OCI-LY1 (cell line): ENCODE measurements around the gene TRPM1.

Source experiments
- CTCF ChIP-seq: fragments of 200-600 bp; sonication (generic), shearing (Covaris generic); IDR thresholded peaks from 2 replicates; pipeline ENCODE4 v1.5.1; 2017; ENCODE audit warnings: mild to moderate bottlenecking, antibody characterized with exemption, low read length, moderate library complexity, mixed read lengths
- EZH2 ChIP-seq: fragments of 200-600 bp; sonication (generic), shearing (Covaris generic); IDR thresholded peaks from 2 replicates; pipeline ENCODE4 v1.8.0; 2017; ENCODE audit warnings: borderline replicate concordance, mixed run types, mild to moderate bottlenecking, antibody characterized with exemption, low read length, moderate library complexity, mixed read lengths

DNA sequence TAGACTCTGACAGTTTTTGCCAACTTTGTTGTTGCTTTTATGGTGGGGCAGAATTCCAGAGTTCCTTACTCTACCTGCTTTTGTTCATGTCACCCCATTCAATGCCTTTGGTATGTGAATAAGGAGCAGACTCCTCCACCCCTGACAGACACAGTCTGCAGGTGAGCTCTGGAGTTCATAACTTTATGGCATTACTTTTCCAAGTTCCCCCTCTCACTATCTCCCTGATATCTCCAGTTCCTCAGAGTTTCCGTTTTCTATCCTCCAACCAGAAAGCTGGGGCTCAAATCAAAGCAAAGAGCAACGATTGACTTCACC is 87.0 kb downstream of the TRPM1 start:
- TF ChIP-seq CTCF (no peak), EZH2 (no peak)
